Stimulated activated CD4-positive, alpha-beta T cell treated with anti-CD3 and anti-CD28 coated beads, Interleukin-2, amount 100 ng/mL, for 4 hours (primary cell): ENCODE measurements around the gene RAB40B.

Source experiments
- DNase-seq: peaks from one replicate; pipeline ENCODE4 v3.0.0-alpha.2; 2020; ENCODE audit warnings: low read depth

Gene RAB40B

DNA sequence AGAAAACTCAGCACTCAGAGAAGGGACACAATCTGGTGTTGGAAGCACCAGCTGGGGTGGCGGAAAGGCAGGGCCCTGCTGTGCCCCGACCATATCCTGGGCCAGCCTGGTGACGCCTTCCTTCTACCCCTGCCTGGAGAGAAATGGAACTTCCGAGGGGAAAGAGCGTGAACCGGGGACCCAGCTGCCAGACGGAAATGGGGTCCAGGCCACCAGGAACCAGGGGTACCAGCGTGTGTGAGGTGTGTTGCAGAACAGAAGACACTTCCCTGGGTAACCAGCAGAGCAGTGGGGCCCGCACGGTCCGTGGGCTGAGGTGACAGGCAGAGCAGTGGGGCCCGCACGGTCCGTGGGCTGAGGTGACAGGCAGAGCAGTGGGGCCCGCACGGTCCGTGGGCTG is 6.8 kb downstream of the RAB40B start:
- no peak for DNase-seq

DNA sequence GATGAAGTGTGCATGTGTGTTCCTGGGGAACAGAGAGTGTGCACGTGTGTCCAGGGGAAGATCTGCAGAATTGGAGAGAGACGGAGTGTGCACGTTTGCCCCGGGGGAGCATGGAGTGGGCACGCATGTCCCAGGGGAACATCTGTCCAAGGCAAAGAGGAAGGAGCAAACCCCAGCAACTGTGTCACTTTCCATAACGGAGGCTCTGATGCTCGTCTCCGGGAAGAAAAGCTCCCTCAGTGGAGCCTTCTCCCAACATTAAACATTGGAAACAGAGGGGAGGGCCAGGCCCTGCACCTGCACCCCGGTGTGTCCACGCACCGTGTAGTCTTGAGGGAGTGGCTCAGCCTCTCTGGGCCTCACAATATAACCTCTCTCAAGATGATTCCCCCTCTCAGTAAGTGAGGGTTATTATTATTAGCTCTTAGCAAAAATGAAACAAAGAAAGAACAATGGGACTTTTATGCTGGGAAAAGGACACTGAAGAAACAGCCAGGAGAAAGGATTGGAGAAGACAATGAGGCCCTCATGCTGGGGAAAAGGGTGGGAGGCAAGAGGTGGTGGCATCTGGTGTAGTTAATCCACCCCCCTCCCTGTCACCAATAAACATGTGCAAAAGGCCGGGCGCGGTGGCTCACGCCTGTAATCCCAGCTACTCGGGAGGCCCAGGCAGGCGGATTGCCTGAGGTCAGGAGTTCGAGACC is 7.6 kb downstream of the RAB40B start:
- DNase-seq, result no peak

GRCh38 chr17:82689077-82689476 is 9.4 kb downstream of the RAB40B start:
- DNase-seq, result no peak

DNA sequence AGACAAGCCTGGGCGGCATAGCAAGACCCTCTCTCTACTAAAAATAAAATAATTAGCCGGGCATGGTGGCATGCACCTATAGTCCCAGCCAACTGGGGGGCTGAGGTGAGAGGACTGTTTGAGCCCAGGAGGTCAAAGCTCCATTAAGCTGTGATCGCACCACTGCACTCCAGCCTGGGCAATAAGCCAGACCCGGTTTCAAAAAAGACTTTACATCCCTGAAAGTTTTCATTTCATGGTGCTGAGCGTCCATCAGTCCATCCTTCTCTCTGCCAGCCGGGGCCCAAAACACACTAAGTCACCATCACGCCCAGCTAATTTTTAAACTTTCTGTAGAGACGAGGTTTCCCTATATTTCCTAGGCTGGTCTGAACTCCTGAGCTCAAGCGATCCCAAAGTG is 10.6 kb downstream of the RAB40B start:
- no peak for DNase-seq

DNA sequence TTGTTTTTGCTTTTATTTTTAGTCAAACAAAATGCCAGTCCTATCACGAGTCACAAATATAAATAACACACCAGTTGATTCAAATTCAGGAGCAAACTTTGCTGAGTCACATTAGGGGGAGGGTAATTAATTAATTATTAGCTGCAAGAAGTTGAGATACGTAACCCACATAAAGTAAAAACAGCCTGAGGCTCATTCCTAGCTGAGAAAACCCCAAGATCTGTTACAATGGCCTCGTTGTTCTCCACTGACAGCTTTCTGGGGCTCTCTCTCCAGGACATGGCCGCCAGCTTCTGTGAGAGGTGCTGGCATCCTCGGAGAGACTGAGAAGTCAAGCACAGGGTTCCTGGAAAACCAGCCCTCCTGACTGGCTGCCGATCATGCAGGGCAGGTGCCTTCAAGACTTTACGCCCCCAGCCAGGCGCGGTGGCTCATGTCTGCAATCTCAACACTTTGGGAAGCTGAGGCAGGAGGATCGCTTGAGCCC is 11.1 kb downstream of the RAB40B start:
- DNase-seq, result no peak

GRCh38 chr17:82686366-82687324 is 11.9 kb downstream of the RAB40B start:
- no peak for DNase-seq

- DNase-seq, result no peak
These were observed 13.2 kb downstream of the RAB40B start for GRCh38 chr17:82685291-82685690.

DNA sequence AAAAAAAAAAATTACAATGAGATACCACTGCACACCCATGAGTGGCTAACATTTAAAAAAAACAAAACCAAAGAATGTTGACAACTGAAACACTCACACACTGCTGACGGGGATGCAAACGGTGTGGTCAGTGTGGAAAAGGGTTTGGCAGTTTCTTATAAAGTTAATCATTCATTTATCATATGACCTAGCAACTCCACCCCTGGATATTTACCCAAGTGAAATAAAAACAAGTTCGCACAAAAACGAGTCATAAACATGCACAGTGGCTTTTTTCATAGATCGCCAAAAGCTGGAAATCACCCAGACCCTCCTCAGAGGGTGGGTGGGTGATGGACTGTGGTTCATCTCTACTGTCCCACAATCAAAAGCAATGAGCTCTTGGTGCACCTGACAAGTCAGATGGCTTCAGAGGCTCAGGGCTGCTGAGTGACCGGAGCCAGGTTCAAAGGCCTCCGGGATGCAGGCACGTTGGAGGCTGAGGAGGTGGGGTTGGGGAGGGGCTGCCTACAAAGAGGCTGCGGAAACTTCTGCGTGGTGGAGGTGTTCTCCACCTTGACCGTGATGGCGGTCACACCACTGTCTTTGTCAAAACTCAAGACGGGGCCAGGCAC is 14.2 kb downstream of the RAB40B start:
- no peak for DNase-seq

DNA sequence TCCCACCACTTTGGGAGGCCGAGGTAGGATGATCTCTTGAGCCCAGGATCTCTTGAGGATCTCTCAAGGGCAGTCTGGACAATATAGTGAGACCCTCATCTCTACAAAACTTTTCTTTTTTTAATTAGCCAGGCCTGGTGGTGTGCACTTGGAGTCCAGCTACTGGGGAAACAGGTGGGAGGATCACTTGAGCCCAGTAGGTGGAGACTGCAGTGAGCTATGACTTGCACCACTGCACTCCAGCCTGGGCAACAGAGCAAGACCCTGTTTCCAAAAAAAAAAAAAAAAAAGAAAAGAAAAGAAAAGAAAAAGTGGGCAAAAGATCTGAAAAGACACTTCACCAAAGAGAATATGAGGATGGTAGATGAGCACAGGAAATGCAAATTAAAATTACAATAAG is 15.0 kb downstream of the RAB40B start:
- no peak for DNase-seq

DNA sequence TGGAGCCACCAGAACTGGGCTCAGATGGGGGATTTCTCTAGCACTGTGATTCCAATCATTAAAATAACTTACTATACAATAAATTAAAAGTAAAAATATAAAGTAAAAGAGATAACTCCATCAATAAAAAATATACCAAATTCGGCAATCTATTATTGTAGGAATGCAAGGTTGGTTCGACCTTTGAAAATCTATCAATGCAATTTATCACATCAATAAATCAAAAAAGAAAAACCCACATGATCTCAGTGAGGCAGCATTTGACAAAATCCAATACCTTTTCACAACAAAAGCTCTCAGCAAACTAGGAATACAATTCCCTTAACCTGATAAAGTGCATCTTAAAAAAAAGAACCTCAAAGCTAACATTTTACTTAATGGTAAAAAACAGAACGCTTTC is 17.0 kb downstream of the RAB40B start:
- no peak for DNase-seq

GRCh38 chr17:82679586-82680465 is 18.7 kb downstream of the RAB40B start:
- DNase-seq, result no peak

GRCh38 chr17:82678265-82678891 is 20.1 kb downstream of the RAB40B start:
- no peak for DNase-seq

DNA sequence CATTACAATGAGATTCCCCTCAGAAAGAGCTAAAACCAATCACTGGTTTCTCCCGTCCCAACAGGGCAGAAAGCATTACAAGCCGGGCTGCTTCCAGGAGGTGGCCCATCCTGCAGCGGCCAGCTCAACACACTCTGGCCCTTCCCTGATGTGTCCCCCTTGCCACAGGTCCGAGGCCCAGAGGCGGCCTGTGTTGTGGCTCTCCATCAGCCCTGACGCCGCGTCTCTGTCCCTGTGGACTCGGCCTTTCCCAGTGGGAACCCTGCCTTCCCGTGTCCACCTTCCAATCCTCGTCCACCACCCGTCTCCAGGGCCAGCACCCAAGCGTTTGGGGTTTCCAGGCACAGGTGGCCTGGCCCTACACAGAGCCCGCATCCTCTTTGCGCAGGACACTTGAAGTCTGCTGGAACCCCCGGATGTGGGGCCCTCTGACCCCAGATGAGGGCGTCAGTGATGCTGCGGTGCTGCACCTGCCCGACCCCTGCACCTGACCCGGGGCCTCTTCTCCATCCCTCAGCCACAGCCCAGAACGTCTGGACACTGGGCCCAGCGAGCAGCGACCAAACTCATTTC is 21.1 kb downstream of the RAB40B start:
- DNase-seq, result no peak

DNA sequence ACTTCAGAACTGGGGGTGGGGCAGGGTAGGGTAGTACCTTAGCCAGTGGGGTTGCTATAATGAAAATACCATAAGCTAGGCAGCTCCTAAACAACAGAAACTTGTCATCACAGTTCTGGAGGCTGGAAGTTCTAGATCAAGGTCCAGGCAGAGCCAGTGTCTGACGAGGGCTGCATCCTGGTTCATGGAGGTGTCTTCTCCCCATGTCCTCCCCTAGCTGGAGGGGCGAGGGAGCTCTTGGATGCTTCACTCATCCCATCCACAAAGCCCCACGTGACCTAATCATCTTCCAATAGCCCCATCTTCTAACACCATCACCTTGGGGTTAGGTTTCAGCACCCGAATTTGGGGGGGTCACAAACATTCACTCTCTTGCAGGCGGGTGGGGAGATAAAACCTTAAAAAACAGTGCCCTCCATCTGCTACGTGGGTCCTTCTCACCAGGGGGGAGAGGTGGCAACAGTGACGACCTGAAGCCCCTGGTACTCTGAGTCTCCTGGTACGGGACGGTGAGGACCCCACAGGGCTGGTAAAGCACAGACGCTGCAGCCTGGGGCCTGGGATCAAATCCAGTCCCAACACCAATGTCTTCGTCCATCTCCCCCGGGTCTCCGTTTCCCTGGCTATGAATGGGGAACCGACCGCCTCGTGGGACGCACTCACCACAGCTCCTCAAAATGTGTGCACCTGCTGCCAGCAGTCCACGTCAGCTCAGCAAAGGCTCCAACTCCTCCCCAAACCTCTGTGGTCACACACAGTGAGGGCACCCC is 22.8 kb downstream of the RAB40B start:
- no peak for DNase-seq

DNA sequence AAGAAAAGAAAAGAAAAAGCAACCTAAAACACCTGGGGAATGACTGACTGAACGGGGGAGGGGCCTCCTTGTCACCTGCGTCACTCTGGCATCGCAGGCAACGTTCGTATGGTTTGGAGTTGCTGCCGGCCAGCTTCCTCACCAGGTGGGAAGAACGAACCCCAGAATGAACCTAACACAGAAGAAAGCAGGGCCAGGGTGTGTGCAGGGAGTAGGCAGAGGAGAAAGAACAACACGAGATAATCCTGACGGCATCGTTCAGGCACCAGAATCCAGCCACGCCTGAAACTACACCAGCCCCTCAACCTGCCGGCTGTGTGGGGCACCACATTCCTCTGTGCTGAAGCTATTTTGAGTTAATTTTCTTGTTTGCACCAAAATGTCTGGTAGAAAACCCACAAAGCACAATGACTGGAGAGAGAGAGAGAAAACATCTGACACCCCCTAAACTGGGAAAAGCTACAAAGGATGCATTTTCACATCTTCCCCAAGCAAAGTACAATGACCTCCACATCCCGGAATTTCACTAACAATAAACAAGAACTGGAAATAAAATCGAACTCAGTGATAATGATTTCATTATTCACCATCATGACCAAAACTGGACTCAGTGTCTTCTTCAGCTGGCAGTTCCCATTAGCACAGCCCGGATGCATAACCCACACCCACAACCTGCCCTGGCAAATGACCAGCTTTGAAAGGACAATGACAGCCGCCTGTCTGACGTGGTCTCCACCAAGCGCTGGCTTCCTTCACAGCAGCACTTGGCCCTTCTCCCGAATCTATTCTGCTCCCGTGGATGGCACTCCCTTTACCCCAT is 23.6 kb downstream of the RAB40B start:
- no peak for DNase-seq

DNA sequence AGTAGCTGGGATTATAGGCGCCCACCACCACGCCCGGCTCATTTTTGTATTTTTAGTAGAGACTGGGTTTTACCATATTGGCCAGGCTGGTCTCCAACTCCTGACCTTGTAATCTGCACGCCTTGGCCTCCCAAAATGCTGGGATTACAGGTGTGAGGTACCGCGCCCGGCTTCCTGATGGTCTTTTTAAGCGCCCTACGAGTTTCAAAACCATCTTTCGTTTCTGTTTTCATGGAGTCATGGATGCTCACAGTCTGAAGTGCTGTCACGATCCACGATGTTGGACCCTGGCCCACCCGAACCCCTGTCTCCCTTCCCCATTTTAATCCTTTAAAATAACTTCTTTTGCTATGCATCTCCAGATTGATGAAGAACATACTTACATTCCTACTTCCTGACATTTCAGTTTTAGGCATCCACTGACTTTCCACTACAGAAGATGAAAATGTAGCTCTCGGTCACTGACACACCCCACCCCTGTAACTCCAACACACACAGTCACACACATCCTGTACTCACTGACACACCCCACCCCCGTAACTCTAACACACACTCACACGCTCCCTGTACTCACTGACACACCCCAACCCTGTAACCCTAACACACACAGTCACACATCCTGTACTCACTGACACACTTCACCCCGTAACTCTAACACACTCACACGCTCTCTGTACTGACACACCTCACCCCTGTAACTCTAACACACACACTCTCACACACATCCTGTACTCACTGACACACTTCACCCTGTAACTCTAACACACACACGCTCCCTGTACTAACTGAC is 27.6 kb downstream of the RAB40B start:
- no peak for DNase-seq

- DNase-seq, result no peak
These were observed 29.8 kb downstream of the RAB40B start for GRCh38 chr17:82668631-82669099.

DNA sequence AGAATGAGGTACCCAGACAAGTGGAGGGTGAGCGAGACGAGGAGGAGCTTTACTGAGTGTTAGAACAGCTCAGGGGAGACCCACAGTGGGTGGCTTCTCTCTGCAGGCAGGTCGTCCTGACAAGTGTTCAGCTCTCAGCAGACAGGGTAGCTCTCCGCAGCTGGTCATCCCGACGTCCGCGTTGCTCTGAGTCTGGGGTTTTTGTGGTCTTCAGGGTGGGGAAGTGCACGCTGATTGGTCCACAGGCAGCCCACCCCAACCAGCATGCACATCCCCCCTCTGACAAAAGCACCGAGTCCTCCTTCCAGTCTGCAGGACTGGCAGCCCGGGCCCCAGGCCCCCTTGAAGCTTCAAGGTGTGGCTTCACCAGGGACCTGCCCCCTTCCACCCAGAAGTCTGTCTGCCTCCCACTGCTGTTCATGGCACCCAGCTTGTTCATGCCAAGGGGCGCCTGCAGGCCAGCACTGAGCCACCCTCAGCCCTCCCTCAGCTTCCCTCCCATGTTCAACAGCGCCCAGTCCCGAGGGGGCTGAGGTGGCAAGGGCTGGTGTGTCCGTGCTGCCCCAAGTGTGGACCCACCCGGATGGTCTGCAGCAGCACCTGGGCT is 30.4 kb downstream of the RAB40B start:
- no peak for DNase-seq
